Activated CD4-positive, alpha-beta T cell treated with anti-CD3 and anti-CD28 coated beads for 24 hours (primary cell): ENCODE results near the gene KSR2.

Experiments
- DNase-seq, 2 donors: peaks; one replicate each; pipeline ENCODE4 v3.0.0-alpha.2; 2020; ENCODE audit warnings: low read depth in 2 of 2

KSR2 gene

DNA sequence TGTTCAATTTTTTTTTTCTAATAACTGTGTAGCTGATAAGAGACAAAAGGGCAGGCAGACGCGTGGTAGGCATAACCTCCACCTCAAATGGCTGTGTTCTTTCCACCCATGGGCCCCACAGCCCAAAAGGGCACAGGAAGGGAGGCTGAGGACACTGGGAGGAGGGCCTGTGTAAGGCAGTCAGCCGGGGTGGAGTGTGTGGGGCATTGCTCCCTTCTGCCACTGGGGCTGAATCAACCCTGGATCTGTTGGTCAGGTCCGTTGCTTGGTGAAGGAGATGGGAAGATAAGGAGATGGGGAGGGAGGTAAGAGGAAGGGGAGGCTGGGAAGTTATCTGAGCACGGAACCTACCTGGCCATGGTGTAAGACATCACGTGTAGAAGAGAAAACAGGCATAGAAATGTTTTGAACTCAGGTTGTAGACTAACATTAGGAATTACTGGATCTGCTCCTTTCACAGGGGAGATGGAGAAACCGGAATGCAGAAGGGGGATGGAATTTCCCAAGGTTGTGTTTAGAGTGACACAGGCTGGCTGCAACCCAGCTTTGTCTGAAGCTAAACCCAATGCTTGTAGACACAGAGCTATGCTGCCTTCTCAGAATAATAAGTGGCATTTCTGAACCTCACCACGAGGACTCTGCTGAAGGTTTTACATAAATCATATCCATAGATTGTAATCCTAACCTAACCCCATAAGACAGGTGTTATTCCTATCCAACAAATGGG, 468.9 kb downstream of the KSR2 start:
- no peak for DNase-seq

DNA sequence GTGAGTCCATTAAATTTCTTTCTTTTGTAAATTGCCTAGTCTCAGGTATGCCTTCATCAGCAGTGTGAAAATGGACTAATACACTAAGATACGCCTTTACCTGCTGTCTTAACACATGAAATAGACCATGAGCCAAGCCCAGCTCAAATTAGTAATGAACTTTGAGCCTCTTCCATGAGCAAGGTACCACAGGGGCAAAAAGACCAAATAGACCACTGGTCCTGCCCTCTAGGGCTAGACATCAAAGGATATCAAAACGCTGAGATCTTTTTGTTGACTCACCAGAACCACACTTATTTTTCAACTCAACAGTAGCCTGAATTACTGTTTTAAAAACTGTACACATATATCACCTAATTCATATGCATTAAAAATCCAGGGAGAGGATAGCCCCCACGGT, 469.9 kb downstream of the KSR2 start:
- no peak for DNase-seq

- DNase-seq = no peak
These were observed 470.5 kb downstream of the KSR2 start for GRCh38 chr12:117498256-117498655.

- DNase-seq = no peak
These were observed 471.4 kb downstream of the KSR2 start for GRCh38 chr12:117497407-117497806.

DNA sequence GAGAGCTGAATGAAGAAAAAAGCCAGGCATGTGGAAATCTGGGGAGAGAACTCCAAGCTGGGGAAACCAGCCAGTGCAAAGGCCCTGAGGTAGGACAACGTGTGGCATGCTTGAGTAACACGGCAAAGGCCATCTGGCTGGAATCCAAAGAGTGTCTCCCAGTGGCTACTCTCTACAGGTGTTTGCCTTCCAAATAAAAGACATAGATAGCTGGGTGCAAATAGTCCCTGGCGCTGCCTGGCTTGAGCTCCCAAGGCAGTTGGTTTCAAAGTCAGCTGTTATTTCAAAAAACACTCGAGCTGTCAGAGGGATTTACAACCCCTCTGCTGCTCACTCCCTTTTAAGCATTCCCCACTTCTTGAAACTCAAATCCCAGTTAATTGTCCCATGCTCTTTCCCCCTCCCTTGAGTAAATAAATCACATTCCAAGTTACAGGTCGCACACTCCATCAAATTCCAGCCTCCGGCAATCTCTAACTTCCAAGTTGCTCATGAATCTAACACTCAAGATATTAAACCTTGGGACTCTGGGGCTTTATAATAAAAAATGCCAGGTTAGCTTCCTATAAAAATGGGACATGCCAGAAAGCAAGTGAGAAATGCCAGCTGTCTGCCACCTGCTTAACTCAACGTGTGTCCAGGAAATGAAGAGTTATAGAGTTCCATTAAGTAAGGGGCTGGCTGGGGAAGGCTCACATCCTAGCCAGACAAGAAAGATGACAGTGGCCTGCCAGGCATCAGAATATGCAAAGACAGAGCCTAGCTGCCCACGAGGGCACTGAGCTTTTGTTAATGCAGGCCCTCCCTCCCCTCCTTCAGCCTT, 473.7 kb downstream of the KSR2 start:
- DNase-seq = no peak

DNA sequence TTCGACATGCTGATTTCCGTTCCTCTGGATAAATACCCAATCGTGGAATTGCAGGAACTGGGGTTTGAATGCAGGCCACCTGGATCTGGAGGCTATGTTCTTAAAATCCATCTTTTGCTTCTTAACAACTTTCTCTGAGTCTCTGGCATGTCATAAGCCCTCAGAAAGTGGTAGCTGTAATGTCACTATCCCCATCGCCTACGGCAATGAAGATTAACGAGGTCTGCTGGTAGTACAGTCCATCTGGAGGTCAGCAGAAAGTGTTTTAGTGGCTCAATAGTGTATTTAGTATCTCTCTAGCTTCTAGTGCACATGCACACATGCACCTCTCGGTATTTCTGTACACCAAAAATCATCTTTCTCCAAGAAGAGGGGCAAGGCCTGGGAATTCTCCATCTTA, 477.1 kb downstream of the KSR2 start:
- DNase-seq = no peak

GRCh38 chr12:117490130-117490529, 478.7 kb downstream of the KSR2 start:
- no peak for DNase-seq

DNA sequence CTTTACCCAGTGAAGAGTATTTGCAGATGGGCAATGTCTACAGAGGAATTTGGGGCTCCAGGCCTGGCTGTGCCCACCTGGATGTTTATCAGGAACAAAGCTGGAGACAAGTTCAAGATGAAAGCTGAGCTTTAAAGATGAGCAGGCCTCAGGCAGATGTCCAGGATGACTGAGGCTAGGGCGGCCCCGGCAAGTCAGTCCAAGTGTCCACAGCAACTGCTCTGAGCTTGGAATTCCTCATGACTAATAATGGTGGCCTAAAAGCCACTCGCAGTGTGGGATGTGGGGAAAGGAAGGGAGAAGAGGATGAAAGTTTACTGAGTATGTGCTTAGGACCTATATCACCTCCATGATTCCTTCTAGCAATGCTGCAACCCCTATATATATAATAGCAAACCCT, 479.1 kb downstream of the KSR2 start:
- DNase-seq = no peak

GRCh38 chr12:117486840-117487659, 481.7 kb downstream of the KSR2 start:
- no peak for DNase-seq

DNA sequence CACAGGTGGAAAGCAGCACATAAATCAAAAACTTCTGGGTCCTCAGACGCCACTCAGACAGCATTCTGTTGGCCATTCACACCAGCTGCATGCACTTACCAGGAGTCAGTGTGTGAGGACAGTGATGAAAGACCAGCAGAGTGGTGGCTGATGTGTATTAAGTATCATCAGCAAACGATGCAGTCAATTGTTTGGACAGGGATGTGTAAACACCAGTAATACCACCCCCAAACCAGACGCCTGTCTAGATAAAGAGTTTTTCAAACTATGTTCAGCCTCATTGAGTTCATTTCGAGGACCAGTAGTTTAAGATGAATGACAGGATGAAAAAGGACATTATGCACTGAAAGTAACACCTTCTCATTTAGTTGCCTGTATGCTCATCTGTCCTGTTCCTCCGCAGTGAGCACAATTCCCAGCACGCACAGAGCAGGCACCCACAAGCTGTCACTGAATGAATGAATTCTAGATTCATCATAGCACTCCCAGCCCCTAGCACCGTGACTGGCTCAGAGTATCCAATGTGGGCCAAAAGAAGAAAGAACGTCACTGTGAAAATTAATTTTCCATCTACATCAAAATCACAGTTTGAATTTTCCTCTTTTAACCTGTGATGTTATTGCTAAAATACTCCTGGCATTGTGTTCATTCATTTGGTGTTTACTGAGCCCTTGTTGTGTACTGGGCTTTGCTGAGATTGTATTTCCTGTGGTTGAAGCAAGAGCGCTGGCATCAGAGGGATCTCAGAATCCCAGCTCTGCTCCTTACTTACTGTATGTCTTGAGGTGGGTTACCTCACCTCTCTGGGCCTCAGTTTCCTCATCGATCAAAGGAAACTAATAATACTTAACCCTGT, 482.6 kb downstream of the KSR2 start:
- DNase-seq = no peak

DNA sequence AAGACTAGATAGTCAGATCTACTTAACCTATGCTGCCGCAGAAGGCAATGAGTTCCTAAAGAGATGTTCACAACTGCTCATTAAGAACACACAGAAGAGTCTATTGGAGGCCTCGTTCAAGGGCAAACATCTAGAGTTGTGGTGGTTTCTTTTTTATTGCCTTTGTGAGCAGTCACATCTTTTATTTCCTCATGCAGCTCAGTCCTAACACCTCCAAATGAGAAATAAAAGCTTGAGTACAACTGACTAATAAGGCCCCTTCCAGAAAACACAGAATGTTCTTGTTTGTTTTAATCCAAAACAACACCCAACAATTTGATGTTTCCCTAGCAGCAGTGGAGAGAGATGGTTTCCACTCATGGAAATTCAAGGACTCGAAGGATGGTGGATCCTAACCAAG, 483.9 kb downstream of the KSR2 start:
- no peak for DNase-seq

DNA sequence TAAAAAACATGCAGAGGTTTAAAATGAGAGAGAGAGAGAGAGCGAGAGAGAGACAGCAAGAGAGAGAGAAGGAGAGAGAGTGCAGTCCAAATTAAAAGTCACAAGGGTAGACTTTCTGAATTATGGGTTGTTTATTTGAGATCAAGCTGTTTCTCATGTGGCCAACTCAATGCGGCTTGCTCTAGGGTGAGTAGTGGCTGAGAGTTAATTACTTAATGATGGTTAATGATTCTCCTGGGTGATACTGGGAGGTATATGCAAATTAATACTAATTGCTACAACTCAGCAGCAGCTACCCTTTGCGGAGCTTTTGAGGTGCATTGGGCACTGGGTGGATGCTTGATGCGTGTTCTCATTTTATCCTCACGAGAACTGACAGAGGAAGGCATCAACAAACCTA, 485.3 kb downstream of the KSR2 start:
- no peak for DNase-seq

DNA sequence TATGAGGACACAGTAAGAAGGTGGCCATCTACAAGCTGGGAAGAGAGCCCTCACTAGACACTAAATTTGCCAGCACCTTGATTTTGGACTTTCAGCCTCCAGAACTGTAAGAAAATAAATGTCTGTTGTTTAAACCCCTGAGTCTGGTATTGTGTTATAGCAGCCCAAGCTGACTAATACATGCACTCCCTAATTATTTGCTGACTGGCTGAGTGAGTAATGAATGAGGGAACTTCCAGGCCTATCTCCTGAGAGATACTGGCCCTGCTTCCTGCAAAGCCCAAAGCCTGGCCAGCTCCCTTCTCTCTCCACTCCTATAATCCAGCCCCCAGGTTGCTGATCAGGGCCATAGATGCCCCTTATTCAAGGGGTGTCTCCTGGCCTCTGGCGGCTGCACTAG, 487.3 kb downstream of the KSR2 start:
- DNase-seq = no peak

DNA sequence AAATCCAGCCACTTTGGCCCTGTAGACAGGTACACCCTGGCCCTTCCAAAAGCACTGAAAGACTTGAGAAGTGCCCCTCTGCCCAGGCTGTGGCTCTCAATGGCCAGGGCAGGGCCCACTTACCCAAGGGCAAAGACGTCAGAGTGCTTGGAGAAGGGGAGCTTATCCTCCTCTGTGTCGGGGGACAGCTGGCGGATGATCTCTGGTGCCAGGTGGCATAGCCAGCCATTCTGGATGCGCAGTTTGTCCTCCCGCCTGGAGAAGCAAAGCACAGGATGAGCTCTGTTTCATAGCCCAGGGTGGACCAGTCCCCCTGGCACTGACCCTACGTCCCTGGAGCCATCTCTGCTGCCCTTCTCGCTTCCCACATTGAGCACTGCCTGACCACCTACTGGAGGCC, 492.4 kb downstream of the KSR2 start:
- DNase-seq = no peak

- no peak for DNase-seq
These were observed 494.9 kb downstream of the KSR2 start for GRCh38 chr12:117473856-117474255.

- no peak for DNase-seq
These were observed 495.8 kb downstream of the KSR2 start for GRCh38 chr12:117472983-117473382.

DNA sequence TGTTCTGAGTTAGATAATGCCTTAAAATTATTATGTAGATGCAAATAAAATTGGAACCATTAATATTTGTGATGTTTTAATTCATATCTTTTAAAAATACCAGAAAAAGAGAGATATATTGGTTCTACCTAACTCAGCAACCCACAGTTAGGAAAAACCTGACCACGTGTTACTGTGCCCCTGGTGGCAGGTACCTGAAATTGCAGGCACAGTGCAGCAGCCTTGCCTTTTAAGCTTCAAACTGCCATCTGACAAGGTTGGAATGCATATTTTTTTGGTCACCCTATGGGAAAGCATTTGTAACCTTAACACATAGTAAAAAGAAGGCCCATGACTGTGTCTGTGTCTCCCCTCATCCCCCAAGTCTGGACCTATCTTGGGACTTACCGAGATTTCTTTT, 498.0 kb downstream of the KSR2 start:
- no peak for DNase-seq

DNA sequence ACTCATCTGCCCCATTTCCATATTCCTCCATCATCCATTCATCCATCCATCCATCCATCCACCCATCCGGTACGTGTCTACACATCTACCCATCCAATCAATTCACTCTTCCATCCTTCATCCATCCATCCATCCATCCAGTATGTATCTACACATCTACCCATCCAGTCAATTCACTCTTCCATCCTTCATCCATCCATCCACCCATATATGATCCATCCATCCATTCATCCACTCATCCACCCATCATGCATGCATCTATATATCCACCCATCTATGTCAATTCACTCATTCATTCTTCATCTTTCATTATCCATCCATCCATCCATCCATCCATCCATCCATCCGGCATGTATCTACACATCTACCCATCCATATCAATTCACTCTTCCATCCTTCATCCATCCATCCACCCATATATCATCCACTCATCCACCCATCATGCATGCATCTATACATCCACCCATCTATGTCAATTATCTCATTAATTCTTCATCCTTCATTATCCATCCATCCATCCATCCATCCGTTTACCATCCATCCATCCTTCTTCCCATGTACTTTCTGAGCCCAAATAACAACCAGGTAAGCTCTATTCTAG, 498.8 kb downstream of the KSR2 start:
- DNase-seq = no peak

DNA sequence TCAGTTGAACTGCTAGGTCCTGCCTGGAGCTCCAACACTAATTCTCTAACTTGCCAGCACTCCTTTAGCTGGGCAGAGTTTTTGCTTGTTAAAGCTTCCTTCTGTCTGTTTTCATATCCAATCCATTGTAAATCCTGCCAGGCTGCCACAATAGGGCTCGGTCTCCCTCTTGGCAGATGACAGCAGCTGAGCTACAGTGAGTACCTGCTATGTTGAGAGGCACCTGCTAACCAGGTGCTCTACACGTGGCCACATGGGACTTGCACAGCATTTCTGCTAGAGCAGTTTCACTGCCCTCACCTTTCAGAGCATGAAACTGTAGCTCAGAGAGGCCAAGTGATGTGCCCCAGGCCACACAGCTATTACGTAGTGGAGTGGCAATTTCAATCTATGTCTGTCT, 500.8 kb downstream of the KSR2 start:
- DNase-seq = no peak

DNA sequence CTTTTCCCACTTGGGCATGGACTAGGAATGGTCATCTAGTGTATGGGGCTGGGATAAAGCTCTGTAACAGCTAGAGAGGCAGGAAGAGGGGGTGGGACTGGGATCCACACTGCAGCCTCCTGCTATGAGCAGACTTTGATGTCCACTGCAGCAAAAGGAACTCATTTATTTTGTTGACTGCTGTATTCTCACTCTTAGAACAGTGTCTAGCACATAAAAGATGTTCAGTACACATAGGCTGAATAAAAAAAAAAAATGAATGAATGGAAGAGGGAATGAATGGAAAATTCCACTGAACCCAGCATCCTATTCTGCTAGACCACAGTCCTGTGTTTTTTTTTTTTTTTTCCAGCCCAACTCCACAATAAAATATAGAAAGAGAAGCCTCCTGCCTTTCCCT, 501.2 kb downstream of the KSR2 start:
- DNase-seq = no peak

DNA sequence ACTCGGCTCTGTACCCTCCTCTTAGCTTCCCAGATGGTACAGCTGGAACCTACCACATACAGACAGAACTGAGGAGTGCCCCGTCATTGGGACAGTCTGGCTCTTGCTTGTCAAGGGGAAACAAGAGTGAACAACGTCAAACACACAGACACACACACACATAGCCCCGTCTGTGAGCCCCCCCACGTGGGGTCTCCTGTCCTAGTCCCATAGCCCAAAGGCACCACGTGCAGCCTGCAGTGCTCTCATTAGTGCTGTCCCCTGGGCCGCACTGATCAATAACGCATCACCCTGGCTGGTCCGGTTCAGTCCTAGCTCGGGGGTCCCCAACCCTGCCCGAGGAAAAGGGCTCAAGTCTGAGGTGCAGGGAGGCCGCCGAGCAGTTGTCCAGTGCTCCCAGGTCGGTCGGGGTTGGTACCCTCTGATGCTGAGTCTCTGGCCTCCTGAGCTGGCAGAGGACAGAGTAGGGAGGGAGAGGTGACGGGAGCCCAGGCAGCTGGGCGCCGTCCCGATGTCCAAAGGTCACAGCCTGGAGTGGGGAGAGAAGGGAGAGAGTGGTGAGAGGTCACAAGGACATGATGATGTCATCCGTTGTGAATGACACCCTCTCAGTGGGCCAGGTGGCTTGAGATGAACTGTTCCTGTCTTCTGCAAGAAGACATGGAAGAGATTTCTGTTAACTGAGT, 502.0 kb downstream of the KSR2 start:
- no peak for DNase-seq
